GM12801 (cell line): ENCODE data around the gene FES.

Experiments
- TF ChIP-seq, protein P1 (sequence below): IDR thresholded peaks from one replicate; pipeline ENCODE4 v1.5.1; 2011; ENCODE audit warnings: control low read depth; ENCODE audit not compliant: insufficient read length; ENCODE audit errors: extremely low read depth

Gene FES

DNA sequence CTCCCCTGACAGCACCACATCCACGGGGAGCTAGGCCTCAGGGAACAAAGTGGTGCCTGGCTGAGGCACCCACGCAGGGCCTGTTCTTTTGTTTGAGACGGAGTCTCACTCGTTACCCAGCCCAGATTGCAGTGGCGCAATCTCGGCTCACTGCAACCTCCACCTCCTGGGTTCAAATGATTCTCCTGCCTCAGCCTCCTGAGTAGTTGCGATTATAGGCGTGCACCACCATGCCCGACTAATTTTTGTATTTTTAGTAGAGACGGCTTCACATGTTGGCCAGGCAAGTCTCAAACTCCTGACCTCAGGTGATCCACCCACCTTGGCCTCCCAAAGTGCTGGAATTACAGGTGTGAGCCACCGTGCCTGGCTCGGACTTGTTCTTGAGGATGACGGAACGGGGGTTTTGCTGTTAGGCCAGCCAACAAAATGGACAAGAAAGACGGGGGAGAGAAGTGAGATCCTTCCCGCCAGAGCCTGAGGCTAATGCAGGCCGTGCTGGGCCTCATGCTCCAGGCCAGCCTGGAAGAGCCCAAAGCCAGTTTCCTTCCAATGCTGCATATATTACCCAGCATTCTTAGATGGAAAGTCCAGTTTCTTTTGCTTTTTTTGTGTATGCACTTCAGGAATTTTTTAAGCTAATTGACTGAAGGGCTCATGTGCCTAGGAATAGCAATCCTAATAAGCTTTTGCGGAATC lies 44.0 kb upstream of the FES start:
- TF ChIP-seq, protein P1, sequence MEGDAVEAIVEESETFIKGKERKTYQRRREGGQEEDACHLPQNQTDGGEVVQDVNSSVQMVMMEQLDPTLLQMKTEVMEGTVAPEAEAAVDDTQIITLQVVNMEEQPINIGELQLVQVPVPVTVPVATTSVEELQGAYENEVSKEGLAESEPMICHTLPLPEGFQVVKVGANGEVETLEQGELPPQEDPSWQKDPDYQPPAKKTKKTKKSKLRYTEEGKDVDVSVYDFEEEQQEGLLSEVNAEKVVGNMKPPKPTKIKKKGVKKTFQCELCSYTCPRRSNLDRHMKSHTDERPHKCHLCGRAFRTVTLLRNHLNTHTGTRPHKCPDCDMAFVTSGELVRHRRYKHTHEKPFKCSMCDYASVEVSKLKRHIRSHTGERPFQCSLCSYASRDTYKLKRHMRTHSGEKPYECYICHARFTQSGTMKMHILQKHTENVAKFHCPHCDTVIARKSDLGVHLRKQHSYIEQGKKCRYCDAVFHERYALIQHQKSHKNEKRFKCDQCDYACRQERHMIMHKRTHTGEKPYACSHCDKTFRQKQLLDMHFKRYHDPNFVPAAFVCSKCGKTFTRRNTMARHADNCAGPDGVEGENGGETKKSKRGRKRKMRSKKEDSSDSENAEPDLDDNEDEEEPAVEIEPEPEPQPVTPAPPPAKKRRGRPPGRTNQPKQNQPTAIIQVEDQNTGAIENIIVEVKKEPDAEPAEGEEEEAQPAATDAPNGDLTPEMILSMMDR: no peak

- TF ChIP-seq, protein P1: no peak
Measured at GRCh38 chr15:90840954-90841353, 43.4 kb upstream of the FES start.

DNA sequence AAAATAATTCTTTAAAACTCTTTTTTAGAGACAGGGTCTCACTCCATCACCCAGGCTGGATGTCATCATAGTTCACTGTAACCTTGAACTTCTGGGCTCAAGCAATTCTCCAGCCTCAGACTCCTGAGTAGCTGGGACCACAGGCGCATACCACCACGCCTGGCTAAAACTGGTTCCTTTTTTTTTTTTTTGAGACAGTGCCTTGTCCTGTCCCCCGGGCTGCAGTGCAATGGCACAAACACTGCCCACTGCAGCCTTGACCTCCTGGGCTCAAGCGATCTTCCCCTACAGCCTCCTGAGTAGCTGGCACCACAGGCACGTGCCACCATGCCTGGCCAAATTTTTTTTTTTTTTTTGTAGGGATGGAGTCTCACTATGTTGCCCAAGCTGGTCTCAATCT lies 39.6 kb upstream of the FES start:
- TF ChIP-seq, protein P1: no peak

- TF ChIP-seq, protein P1: no peak
Measured at GRCh38 chr15:90845201-90845949, 38.9 kb upstream of the FES start.

DNA sequence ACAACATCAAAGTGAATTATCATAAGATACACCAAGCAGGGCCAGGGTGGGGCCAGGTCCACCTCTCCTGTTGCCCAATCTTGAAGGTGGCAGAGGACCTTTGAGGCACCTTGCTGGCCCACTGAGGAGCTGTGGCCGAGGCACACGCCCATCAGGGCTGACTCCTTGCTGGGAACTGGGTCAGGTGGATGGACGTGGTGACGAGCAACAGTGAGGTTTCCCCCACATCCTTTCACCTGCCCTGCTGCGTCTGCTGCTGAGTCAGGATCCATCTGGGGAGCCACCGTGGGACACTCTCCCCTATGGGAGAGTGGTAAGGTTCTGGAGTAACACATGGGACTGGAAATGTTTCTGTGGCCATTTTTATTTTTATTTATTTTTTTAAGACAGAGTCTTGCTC lies 33.2 kb upstream of the FES start:
- TF ChIP-seq, protein P1: no peak

GRCh38 chr15:90851940-90852339 lies 32.4 kb upstream of the FES start:
- TF ChIP-seq, protein P1: no peak

DNA sequence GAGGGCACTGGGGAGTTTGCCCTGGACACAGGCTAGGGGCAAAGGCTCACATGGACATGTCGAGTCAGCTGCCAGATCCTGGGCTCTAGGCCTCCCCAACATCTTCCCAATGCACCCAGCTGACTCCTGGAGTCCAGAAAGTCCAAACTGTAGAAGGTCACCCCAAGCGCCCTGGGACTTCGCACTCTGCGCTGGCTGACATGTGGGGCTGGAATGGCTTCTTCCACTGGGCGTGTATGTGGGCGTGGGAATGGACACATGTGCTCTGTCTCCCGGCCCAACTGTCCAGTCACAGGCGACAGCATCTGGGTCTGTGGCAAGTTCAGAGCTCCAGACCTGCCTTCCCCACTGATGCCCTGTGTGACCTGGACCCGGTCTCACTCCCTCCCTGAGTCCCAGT lies 29.2 kb upstream of the FES start:
- TF ChIP-seq, protein P1: no peak
